GM20000 (cell line): ENCODE measurements around the gene STOX2.

Experiments
- DNase-seq: peaks from one replicate; pipeline ENCODE4 v3.0.0; 2012; ENCODE audit warnings: low spot score
- CTCF ChIP-seq: IDR thresholded peaks from 2 replicates; pipeline ENCODE4 v1.5.1; 2012; ENCODE audit warnings: mild to moderate bottlenecking, control low read depth; ENCODE audit errors: extremely low read depth, missing control alignments

STOX2 gene

GRCh38 chr4:184011826-184012380 lies 106.8 kb downstream of the STOX2 start:
- no peak for DNase-seq
- TF ChIP-seq CTCF, result no peak

GRCh38 chr4:184012937-184013336 lies 107.8 kb downstream of the STOX2 start:
- TF ChIP-seq CTCF, result no peak
- no peak for DNase-seq

- no peak for DNase-seq
- TF ChIP-seq CTCF, result no peak
Measured at GRCh38 chr4:184014301-184014700, 109.2 kb downstream of the STOX2 start.

- no peak for DNase-seq
- no peak for TF ChIP-seq CTCF
Measured at GRCh38 chr4:184016759-184017668, 111.9 kb downstream of the STOX2 start.

GRCh38 chr4:184019076-184019475 lies 114.0 kb downstream of the STOX2 start:
- DNase-seq, result no peak
- no peak for TF ChIP-seq CTCF

- DNase-seq, result no peak
- TF ChIP-seq CTCF, result no peak
Measured at GRCh38 chr4:184019667-184020623, 114.8 kb downstream of the STOX2 start.
